Hepatocyte (in vitro differentiated cells): ENCODE results near the gene TMEM150C. TPM values are rescaled to one million over a fixed set of nuclear protein-coding genes. Genes with fewer than 3 reads are reported as not detected.

Experiments
- DNase-seq: peaks from one replicate; pipeline ENCODE4 v3.0.0-alpha.2; 2016; ENCODE audit warnings: low spot score
- H2AFZ ChIP-seq: fragments of 200-600 bp; sonication (generic); 2 replicates; pipeline ENCODE4 v1.6.0; 2016; ENCODE audit warnings: antibody characterized with exemption, mild to moderate bottlenecking
- H3K27ac ChIP-seq: fragments of 200-600 bp; sonication (generic); 2 replicates; pipeline ENCODE4 v1.5.1; 2016; ENCODE audit warnings: mild to moderate bottlenecking
- H3K27me3 ChIP-seq: fragments of 200-600 bp; sonication (generic); 2 replicates; pipeline ENCODE4 v1.6.1; 2016
- H3K36me3 ChIP-seq: fragments of 200-600 bp; sonication (generic); replicated peaks from 2 replicates; pipeline ENCODE4 v1.5.1; 2016; ENCODE audit warnings: low read depth; ENCODE audit not compliant: insufficient read depth
- H3K4me1 ChIP-seq: fragments of 200-600 bp; sonication (generic); 2 replicates; pipeline ENCODE4 v1.5.1; 2016; ENCODE audit warnings: mild to moderate bottlenecking, moderate library complexity; ENCODE audit not compliant: insufficient read depth
- H3K4me2 ChIP-seq: fragments of 200-600 bp; sonication (generic); 2 replicates; pipeline ENCODE4 v1.6.0; 2016
- H3K4me3 ChIP-seq: fragments of 200-600 bp; sonication (generic); 2 replicates; pipeline ENCODE4 v1.5.1; 2016; ENCODE audit warnings: mild to moderate bottlenecking
- H3K79me2 ChIP-seq: fragments of 200-600 bp; sonication (generic); 2 replicates; pipeline ENCODE4 v1.6.0; 2017; ENCODE audit warnings: mild to moderate bottlenecking
- H3K9me2 ChIP-seq: fragments of 200-600 bp; sonication (generic); replicated peaks from 2 replicates; pipeline ENCODE4 v1.6.0; 2017; ENCODE audit warnings: mild to moderate bottlenecking; ENCODE audit not compliant: insufficient read depth
- H3K9me3 ChIP-seq: fragments of 200-600 bp; sonication (generic); 2 replicates; pipeline ENCODE4 v1.5.1; 2016; ENCODE audit warnings: low read depth, mild to moderate bottlenecking
- H4K20me1 ChIP-seq: fragments of 200-600 bp; sonication (generic); 2 replicates; pipeline ENCODE4 v1.6.0; 2016; ENCODE audit warnings: mild to moderate bottlenecking; ENCODE audit not compliant: insufficient read depth, poor library complexity, severe bottlenecking
- CTCF ChIP-seq: fragments of 200-600 bp; sonication (generic); IDR thresholded peaks from 2 replicates; pipeline ENCODE4 v1.5.1; 2016; ENCODE audit warnings: antibody characterized with exemption, mild to moderate bottlenecking; ENCODE audit not compliant: poor library complexity
- EZH2 ChIP-seq: fragments of 200-600 bp; sonication (generic); IDR thresholded peaks from 2 replicates; pipeline ENCODE4 v1.6.1; 2016; ENCODE audit warnings: antibody characterized with exemption, mild to moderate bottlenecking, borderline replicate concordance
- EZH2phosphoT487 ChIP-seq: fragments of 200-600 bp; sonication (generic); IDR thresholded peaks from one replicate; pipeline ENCODE4 v1.6.1; 2018; ENCODE audit warnings: antibody characterized with exemption, mild to moderate bottlenecking, low read depth, moderate library complexity; ENCODE audit not compliant: unreplicated experiment, severe bottlenecking
- WGBS: methylation state at CpG from one replicate; pipeline ENCODE4 v1.1.6; 2016; ENCODE audit warnings: low lambda C conversion rate; ENCODE audit errors: missing lambda C conversion rate; 5-methylcytosine and 5-hydroxymethylcytosine counted together
- polyA plus RNA-seq: library from polyadenylated mRNA; unstranded; fragments of >200 nt; fragmentation: Nextera tagmentation; extraction: Ambion mirVana; gene quantifications from 2 replicates; pipeline ENCODE4 v1.2.1, GENCODE V29; 2016
- total RNA-seq: library from RNA; depleted of rRNA; stranded (reverse); fragments of >200 nt; gene quantifications from 2 replicates; pipeline ENCODE4 v1.2.3, GENCODE V29; 2014

Gene TMEM150C
- total and polyA plus RNA-seq, 2 experiments from 2014 or later: 3.3 to 4.5 TPM

- H2AFZ ChIP-seq: no peak overlapping the region
- 37% methylated on average over 3 of the region's 3 CpGs for WGBS
- no peaks in the 10 kb centered on the region for H4K20me1 ChIP-seq
- TF ChIP-seq CTCF (no peak), EZH2 (no peak), EZH2phosphoT487 (no peak)
- DNase-seq: peak; percentile 12
- no peaks in the 10 kb centered on the region for H3K36me3 ChIP-seq
- H3K4me3 ChIP-seq: no peak overlapping the region
- no peak overlapping the region for H3K4me2 ChIP-seq
- no peak overlapping the region for H3K27ac ChIP-seq
- H3K79me2 ChIP-seq: no peaks in the 10 kb centered on the region
- H3K9me2 ChIP-seq: no peaks in the 10 kb centered on the region
- H3K4me1 ChIP-seq: no peaks in the 10 kb centered on the region
- no peaks in the 10 kb centered on the region for H3K9me3 ChIP-seq
- H3K27me3 ChIP-seq: no peaks in the 10 kb centered on the region
Observed at GRCh38 chr4:82519072-82519471, 42.7 kb downstream of the TMEM150C start.

GRCh38 chr4:82517043-82517442, 44.7 kb downstream of the TMEM150C start:
- H3K79me2 ChIP-seq: no peaks in the 10 kb centered on the region
- H2AFZ ChIP-seq: no peak overlapping the region
- no peaks in the 10 kb centered on the region for H4K20me1 ChIP-seq
- no peaks in the 10 kb centered on the region for H3K4me1 ChIP-seq
- no peaks in the 10 kb centered on the region for H3K9me3 ChIP-seq
- no peaks in the 10 kb centered on the region for H3K9me2 ChIP-seq
- no peak for DNase-seq
- no peaks in the 10 kb centered on the region for H3K27me3 ChIP-seq
- H3K4me3 ChIP-seq: no peak overlapping the region
- H3K36me3 ChIP-seq: no peaks in the 10 kb centered on the region
- no peak overlapping the region for H3K27ac ChIP-seq
- WGBS: 43% methylated on average over 2 of the region's 2 CpGs
- no peak overlapping the region for H3K4me2 ChIP-seq
- TF ChIP-seq EZH2phosphoT487 (no peak), EZH2 (no peak), CTCF (no peak)

GRCh38 chr4:82515705-82516104, 46.1 kb downstream of the TMEM150C start:
- TF ChIP-seq EZH2: no peak
- no peak for TF ChIP-seq CTCF
- no peak for TF ChIP-seq EZH2phosphoT487
- no peaks in the 10 kb centered on the region for H3K27me3 ChIP-seq
- H3K9me3 ChIP-seq: no peaks in the 10 kb centered on the region
- H3K79me2 ChIP-seq: no peaks in the 10 kb centered on the region
- DNase-seq: no peak
- no peak overlapping the region for H3K4me2 ChIP-seq
- no peak overlapping the region for H3K4me3 ChIP-seq
- no peaks in the 10 kb centered on the region for H4K20me1 ChIP-seq
- H3K27ac ChIP-seq: no peak overlapping the region
- H3K9me2 ChIP-seq: no peaks in the 10 kb centered on the region
- H3K36me3 ChIP-seq: no peaks in the 10 kb centered on the region
- WGBS: 67% methylated on average over 3 of the region's 3 CpGs
- H2AFZ ChIP-seq: no peak overlapping the region
- no peaks in the 10 kb centered on the region for H3K4me1 ChIP-seq

- Histone ChIP-seq H2AFZ (no peak overlapping the region), H3K9me3 (no peaks in the 10 kb centered on the region), H3K4me2 (no peak overlapping the region), H3K36me3 (no peaks in the 10 kb centered on the region), H4K20me1 (no peaks in the 10 kb centered on the region), H3K79me2 (no peaks in the 10 kb centered on the region), H3K27me3 (no peaks in the 10 kb centered on the region), H3K27ac (no peak overlapping the region), H3K4me1 (peaks cover 4% of the 10 kb centered on the region), H3K4me3 (no peak overlapping the region), H3K9me2 (no peaks in the 10 kb centered on the region)
- DNase-seq: no peak
- TF ChIP-seq EZH2: no peak
- no peak for TF ChIP-seq CTCF
- no peak for TF ChIP-seq EZH2phosphoT487
- 80% methylated on average over 2 of the region's 2 CpGs for WGBS
Observed at GRCh38 chr4:82513382-82513781, 48.4 kb downstream of the TMEM150C start.
